Ectodermal cell (in vitro differentiated cells): ENCODE data around the gene TOX2.

ENCODE experiments used
- H3K27ac ChIP-seq: 2 replicates; pipeline ENCODE4 v1.7.0; 2013; ENCODE audit warnings: mild to moderate bottlenecking, low read depth, low read length; ENCODE audit not compliant: insufficient read depth, poor library complexity, severe bottlenecking
- H3K27me3 ChIP-seq: 2 replicates; pipeline ENCODE4 v1.7.0; 2013; ENCODE audit warnings: mild to moderate bottlenecking, low read length; ENCODE audit not compliant: insufficient read depth, control insufficient read depth, poor library complexity, severe bottlenecking
- H3K36me3 ChIP-seq: one replicate; pipeline ENCODE4 v1.7.0; 2013; ENCODE audit warnings: low read length; ENCODE audit not compliant: control insufficient read depth, insufficient read depth
- H3K4me1 ChIP-seq: one replicate; pipeline ENCODE4 v1.7.0; 2013; ENCODE audit warnings: low read length; ENCODE audit not compliant: control insufficient read depth, insufficient read depth
- H3K4me3 ChIP-seq: 2 replicates; pipeline ENCODE4 v1.7.0; 2013; ENCODE audit warnings: low read depth, low read length, control low read depth; ENCODE audit not compliant: insufficient read depth
- H3K9me3 ChIP-seq: 2 replicates; pipeline ENCODE4 v1.7.0; 2013; ENCODE audit warnings: mild to moderate bottlenecking, low read length, moderate library complexity; ENCODE audit not compliant: control insufficient read depth
- WGBS, 2 experiments: methylation state at CpG; one replicate each; pipeline ENCODE4 v1.1.7; 2013; ENCODE audit warnings: missing lambda C conversion rate in 2 of 2; 5-methylcytosine and 5-hydroxymethylcytosine counted together

The TOX2 gene

DNA sequence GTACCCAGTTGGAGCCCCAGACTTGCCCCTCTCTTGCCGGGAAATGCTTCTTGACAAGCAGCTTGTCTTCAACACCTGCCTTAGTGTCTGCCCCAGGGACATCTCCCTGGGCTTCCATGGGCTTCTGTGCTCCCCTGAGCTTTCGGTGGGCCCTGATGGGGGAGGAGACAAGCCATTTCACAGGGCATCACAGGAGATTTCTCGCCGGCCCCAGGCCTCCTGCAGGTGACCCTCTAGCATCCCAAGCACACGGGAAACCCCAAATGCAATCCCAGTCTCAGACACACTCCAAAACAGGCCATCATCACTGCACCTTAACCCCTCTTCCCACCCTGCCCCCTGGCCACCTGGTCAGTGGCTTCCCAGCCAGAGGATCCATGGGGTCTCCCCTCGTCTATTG is 197.8 kb downstream of the TOX2 start:
- no peaks in the 10 kb centered on the region for H3K27me3 ChIP-seq
- WGBS, 2 experiments, result 92% methylated on average over 6 of the region's 6 CpGs

GRCh38 chr20:44112889-44113617 is 198.4 kb downstream of the TOX2 start:
- WGBS, 2 experiments, result 88 to 89% methylated on average over 7 of the region's 7 CpGs

More for the DNA sequence above, 197.8 kb downstream of the TOX2 start:
- no peaks in the 10 kb centered on the region for H3K9me3 ChIP-seq
- H3K4me3 ChIP-seq, result no peak overlapping the region
- H3K4me1 ChIP-seq, result peaks cover 10% of the 10 kb centered on the region
- no peaks in the 10 kb centered on the region for H3K36me3 ChIP-seq
- no peak overlapping the region for H3K27ac ChIP-seq

DNA sequence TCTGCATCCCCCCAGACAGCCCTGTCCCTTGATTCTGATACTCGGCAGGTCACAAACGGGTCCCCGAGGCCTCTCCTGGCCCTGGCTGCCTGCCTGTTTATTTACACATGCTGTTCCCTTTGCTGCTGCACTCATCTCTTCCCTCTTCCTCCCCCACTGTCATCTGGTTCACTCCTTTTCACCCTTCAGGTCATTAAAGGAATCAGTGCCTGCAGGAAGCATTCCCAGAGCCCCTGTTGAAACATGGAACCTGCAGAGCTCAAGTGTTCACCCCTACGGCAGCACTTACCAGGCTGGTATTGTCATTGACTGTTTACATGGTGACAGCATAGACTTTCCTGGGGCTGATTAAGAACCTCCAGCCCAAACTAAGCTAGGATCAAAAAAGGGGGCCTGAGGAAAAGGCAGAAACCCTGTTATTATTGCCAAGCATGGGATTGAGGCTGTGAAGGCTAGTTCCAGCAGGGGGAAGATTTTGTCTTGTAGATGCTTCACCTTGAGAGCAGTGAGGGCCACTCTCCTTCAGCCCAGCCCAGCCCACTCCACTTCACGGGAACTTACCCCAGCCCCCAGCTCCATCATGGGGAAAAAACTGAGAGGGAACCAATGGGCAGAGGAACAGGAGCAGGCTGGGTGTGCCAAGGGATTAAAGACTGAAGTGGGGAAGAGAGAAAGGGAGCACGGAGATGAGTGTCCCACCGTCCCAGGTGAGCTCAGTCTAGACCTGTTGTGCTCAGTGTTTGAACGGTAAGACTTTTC is 199.1 kb downstream of the TOX2 start:
- WGBS, 2 experiments, result 77% methylated on average over 8 of the region's 8 CpGs
- Histone ChIP-seq H3K27me3 (no peaks in the 10 kb centered on the region), H3K9me3 (no peaks in the 10 kb centered on the region), H3K36me3 (no peaks in the 10 kb centered on the region), H3K27ac (no peak overlapping the region), H3K4me1 (peaks cover 10% of the 10 kb centered on the region), H3K4me3 (no peak overlapping the region)

More at GRCh38 chr20:44112889-44113617, 198.4 kb downstream of the TOX2 start:
- no peaks in the 10 kb centered on the region for H3K9me3 ChIP-seq
- H3K4me1 ChIP-seq, result peaks cover 10% of the 10 kb centered on the region
- no peaks in the 10 kb centered on the region for H3K36me3 ChIP-seq
- no peak overlapping the region for H3K27ac ChIP-seq
- no peak overlapping the region for H3K4me3 ChIP-seq
- no peaks in the 10 kb centered on the region for H3K27me3 ChIP-seq

- H3K4me3 ChIP-seq, result no peak overlapping the region
- no peaks in the 10 kb centered on the region for H3K36me3 ChIP-seq
- no peaks in the 10 kb centered on the region for H3K9me3 ChIP-seq
- no peaks in the 10 kb centered on the region for H3K27me3 ChIP-seq
- peaks cover 10% of the 10 kb centered on the region for H3K4me1 ChIP-seq
- WGBS, 2 experiments, result 92 to 95% methylated on average over 7 of the region's 7 CpGs
- H3K27ac ChIP-seq, result no peak overlapping the region
Observed at GRCh38 chr20:44115181-44115580, 200.5 kb downstream of the TOX2 start.

DNA sequence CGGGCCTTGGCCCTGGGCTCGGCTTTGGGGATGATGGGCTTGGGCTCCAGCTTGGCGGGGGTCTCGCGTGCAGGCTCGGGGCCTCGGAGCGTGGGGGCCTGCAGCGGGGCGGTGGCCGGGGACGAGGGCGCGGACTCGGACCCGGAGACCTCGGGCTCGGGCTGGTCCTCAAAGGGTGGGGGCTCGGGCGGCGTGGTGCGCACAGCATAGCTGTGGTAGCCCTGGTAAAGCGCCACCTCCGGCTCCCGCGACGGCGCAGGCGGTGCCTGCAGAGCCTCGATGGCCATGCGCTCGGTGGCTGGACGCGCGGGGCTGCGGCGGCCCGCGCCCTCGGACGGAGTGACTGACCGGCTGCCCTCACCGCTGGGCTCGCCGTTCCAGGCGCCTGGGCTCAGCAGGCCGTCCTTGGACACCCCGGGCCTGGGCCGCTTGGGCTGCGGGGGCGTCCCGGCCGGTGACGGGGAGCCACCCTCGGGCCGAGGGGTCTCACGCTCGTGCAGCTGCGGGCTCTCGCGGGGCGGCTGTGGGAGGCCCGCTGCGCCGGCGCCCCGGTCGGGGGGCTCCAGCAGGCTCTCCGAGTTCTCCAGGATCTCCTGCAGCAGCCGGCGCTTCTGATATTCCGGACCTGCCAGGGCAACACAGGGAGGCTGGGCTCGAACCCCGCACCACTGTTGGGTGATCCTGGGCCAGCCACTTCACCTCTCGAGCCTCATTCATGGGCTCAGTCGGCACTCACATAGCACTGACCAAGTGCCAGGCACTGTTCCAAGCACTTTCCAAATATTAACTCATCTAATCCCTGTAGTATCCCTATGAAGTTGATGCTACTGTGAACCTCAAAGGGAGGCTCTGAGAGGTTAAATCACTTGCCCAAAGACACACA is 201.4 kb downstream of the TOX2 start:
- Histone ChIP-seq H3K4me1 (peaks cover 10% of the 10 kb centered on the region), H3K9me3 (no peaks in the 10 kb centered on the region), H3K4me3 (no peak overlapping the region), H3K27ac (no peak overlapping the region), H3K36me3 (no peaks in the 10 kb centered on the region), H3K27me3 (no peaks in the 10 kb centered on the region)
- 95 to 96% methylated on average over 76 of the region's 76 CpGs for WGBS, 2 experiments

DNA sequence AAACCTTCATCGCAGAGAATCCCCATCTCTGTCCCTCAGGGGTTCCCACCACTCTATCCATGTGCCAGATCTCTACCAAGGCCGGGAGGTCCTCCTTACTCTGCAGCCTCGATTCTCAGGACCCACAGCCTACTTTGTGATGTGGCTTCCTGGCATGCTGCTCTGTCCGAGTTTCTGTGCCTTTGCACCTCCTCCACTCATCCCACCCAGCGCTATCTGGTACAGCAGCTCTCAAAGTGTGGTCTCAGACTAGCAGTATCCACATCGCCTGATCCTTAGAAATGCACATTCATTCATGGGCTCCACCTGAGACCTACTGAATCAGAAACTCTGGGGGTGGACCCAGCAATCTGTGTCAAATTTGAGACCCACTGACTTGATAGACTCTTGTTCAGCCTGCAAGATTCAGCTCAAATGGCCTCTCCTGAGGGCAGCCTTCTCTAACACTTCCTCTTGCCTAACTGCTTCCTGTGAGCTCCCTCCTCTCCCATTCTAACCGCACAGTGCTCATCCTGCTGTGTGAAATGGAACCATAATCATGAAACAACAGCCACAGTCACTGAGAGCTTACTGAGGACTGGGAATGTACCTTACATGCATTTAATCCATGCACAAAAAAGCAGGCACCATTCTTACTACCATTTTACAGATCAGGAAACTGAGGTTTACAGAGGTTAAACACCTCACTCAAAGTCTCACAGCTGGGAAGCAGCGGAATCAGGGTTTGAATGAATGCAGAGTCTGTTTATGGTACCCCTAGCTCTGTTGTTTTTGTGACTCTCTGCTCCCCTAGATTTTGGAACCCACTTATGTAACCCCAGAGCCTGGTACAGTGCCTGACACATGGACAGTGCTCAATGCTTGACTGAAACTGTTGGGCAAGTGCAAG is 202.9 kb downstream of the TOX2 start:
- Histone ChIP-seq H3K9me3 (no peaks in the 10 kb centered on the region), H3K4me1 (peaks cover 10% of the 10 kb centered on the region), H3K27ac (no peak overlapping the region), H3K4me3 (no peak overlapping the region), H3K27me3 (no peaks in the 10 kb centered on the region), H3K36me3 (no peaks in the 10 kb centered on the region)
- WGBS, 2 experiments, result 91 to 93% methylated on average over 8 of the region's 8 CpGs

DNA sequence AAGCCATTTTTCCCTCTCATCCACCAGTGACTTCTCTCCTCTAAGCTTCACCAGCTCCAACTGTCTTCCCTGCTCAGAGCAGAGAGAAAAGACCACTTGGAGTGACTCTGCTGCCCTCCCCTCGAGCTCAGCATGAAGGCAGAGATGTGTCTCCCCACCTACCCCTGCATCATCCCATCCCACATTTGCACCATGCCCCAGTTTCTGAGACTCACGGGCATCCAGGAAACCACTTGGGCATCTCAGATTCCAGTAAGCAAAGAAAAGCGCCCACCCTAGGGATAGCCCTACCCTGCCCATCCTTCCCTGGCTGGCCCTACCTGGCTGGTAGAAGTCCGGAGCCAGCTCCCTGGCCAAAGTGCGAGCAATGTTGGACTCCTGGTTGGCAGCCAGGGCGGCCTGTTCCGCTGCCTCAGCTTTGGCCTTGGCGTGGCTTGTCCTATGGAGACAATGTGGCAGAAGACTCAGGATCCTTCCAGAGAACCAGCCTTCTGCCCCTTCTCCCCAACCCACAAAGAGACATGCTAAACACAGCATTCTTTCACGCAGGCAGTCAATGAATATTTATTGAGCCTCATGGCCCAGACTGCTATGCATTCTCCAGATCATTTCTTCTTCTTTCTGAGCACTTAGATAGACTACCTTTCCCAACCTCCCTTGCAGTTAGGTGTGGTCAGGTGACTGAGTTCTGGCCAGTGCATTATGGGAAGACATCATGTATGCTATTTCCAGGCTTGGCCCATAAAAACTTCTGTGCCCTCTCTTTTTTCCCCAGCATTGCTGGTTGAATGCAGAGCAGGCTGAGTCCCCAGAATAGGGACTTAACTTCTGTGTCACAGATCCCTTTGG is 203.8 kb downstream of the TOX2 start:
- Histone ChIP-seq H3K4me1 (peaks cover 5% of the 10 kb centered on the region), H3K36me3 (no peaks in the 10 kb centered on the region), H3K9me3 (no peaks in the 10 kb centered on the region), H3K4me3 (no peak overlapping the region), H3K27me3 (no peaks in the 10 kb centered on the region), H3K27ac (no peak overlapping the region)
- 92 to 95% methylated on average over 9 of the region's 9 CpGs for WGBS, 2 experiments
